GM19463 (cell line): ENCODE results near the gene XCL1.
A peak's percentile ranks its signal among the peaks of the same experiment; 100 is the strongest.
"Not testable (repeated sequence)": the region's sequence is repeated elsewhere in the genome, so short reads cannot be mapped to it uniquely, and the experiment has no call there.

ENCODE experiments used
- ATAC-seq: cut with Tn5 transposase; IDR thresholded peaks from one replicate; pipeline ENCODE4 v1.9.1; 2021; ENCODE audit warnings: mild to moderate bottlenecking, moderate library complexity; ENCODE audit not compliant: unreplicated experiment

Gene XCL1

DNA sequence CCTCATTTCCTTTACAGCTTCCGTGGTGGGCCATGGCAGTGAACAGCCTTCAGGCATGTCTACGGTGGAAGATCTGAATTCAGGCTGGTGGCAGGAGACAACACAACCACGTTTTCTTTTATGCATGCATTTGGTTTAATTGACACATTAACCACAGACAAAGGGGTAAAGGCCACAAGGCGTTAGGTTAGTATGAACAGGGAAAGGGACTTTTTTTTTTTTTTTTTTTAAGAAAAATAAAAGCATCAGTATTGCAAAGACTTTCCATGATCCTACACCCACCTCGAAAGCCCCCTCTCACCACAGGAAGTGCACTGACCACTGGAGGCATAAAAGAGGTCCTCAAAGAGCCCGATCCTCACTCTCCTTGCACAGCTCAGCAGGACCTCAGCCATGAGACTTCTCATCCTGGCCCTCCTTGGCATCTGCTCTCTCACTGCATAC is at the start of gene XCL1:
Gene XCL1 (plus strand): TSS at position 361 of the 444 bp plus-strand sequence. CDS start 33 bp downstream, at position 394.
- ATAC-seq, result not testable (repeated sequence)

- no peak for ATAC-seq
Observed at GRCh38 chr1:168529518-168529917, 46.9 kb upstream of the XCL1 start.

GRCh38 chr1:168531615-168532345 is 44.6 kb upstream of the XCL1 start:
- no peak for ATAC-seq

GRCh38 chr1:168535536-168535935 is 40.9 kb upstream of the XCL1 start:
- no peak for ATAC-seq

DNA sequence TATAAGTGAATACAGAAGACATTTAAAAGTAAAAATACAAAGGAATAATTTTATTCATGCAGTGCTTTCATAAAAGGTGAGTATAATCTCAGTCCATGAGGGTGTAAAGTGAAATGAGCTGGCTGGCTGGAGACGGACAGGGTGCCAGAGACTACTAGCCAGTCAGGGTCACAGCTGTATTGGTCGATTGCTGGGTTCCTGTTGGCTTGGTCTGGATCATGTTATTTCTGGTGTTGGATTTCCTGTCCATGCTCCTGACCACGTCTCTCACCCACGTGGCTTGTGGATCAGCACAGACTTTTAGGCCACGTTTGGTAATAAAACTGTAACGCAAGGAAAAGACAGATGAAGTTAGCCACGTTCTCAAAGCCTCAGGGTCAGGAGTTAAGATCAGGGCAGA is 35.6 kb upstream of the XCL1 start:
- not testable (repeated sequence) for ATAC-seq

DNA sequence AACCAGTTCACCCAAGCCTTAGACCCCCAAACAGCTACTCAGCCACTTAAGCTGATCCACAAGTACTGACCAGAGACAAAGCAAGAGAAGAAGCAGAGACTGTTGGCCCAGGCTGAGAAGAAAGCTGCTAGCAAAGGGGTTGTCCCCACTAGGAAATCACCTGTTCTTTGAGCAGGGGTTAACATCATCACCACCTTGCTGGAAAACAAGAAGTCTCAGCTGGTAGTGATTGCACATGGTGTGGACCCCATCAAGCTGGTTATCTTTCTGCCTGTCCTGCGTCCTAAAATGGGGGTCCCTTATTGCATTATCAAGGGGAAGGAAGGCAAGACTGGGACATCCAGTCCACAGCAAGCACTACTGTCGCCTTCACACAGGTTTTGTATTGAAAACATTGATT is 33.4 kb upstream of the XCL1 start:
- ATAC-seq, result not testable (repeated sequence)

DNA sequence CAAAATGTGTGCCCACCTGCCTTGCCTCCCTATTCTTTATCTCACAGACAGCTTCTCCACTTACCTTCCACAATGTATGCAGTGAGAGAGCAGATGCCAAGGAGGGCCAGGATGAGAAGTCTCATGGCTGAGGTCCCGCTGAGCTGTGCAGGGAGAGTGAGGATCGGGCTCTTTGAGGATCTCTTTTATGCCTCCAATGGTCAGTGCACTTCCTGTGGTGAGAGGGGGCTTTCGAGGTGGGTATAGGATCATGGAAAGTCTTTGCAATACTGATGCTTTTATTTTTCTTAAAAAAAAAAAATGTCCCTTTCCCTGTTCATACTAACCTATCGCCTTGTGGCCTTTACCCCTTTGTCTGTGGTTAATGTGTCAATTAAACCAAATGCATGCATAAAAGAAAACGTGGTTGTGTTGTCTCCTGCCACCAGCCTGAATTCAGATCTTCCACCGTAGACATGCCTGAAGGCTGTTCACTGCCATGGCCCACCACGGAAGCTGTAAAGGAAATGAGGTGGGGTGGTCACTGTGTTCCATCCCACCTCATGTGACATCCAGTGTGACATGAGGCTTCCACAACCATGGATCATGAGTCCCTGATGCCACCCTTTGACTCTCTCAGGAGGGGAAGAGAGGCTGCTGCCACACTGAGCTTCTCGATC is 32.4 kb upstream of the XCL1 start, which contains the start of gene XCL2:
Gene XCL2 (minus strand): TSS at position 158 of the 659 bp plus-strand sequence. CDS start 33 bp downstream, at position 125.
- not testable (repeated sequence) for ATAC-seq

- ATAC-seq, result not testable (repeated sequence)
Observed at GRCh38 chr1:168545678-168546552, 30.5 kb upstream of the XCL1 start.

DNA sequence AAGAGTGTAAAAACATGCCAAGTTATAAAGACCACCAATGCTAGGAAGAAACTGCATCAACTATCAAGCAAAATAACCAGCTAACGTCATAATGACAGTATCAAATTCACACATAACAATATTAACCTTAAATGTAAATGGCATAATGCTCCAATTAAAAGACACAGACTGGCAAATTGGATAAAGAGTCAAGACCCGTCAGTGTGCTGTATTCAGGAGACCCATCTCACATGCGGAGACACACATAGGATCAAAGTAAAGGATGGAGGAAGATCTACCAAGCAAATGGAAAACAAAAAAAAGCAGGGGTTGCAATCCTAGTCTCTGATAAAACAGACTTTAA is 29.9 kb upstream of the XCL1 start:
- ATAC-seq, result not testable (repeated sequence)

DNA sequence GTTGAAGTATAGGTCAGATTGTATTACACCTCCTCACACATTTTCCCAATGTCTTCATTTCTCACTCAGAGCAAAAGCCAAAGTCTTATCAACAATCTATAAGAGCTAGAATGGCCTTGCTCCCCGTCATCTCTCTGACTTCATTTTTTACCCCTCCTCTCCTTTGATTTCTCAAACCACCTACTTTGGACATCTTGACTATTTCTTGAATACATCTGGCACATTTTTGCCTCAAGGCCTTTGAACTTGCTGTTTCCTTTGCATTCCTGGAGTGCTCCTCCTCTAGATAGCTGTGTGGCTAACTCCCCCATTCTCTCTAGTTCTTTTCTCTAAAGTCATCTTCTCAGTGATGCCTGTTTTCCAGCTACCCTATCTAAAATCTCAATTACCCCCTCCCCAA is 25.4 kb upstream of the XCL1 start:
- no peak for ATAC-seq

DNA sequence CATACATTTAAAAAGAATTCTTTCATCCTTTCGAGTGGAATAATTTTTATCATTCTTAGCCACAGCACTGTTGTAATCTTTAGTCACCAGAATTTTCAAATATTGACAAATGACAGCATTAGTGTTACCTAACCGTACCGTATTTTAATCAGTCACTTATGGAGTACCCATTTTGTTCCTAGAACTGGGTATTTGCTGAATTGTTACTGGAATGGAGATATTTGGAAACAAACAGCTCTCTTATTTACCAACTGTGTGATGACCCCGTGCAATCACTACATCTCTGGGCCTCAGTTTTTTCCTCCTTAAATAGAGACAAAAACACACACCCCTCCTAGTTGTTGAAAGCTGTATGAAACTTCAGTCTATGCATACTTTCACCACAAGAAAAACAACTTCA is 24.7 kb upstream of the XCL1 start:
- ATAC-seq, result no peak

DNA sequence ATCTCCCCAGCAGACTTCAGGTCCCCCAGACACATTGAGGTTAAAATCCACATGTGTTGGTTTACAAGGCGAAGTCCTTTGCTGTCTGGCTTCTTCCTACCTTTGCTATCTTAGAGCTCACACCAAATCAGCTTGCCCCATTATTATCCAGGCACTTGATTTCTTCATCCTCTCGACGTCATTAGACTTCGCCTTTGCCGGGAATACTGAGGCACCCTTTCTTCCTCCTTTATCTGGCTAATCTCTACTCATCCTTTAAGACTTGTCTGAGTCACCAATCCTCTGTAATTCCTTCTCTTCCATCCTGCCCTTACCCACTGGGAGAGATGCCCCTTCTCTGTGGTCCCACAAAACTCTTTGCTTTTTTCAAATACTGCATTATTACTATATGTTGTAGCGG is 23.4 kb upstream of the XCL1 start:
- no peak for ATAC-seq

DNA sequence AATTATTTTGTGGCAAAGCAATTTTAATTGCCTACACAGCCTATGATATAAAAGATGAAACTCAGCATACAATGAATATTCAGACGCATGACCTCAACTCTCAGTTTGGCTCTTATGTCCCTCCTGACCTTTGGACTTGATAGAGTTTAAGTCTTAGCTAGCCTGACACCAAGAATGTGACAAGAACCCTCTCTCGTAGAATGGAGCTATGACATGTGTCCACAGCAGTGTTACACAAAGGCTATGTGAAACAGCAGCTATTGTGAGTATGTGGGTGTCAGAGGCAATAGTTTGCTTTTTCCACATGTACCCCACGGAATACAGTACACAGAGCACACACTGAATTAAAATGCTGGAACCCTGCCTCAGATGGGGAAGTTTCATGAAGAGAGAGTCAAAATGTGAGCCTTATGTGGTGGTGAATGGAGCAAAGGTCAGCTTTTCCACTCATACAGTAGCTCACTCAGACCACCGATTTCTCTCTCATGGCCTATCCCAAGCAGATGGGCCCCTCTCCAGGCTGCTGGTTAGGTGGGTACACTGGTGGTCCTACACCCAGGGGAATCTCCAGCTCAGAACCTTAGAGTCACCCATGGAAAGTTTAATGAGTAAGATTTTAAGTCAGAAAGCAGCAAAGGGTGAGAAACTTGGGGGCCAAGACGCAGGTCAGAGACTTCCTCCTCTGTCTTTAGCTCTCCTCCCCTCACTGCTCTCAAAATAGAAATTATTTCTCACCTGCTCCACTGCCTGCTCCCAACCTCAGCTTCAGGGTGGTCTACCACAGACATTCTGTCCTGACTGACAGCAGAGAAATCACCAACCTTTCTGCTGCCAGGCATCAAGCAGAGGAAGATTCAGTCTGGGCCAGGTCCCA is 22.5 kb upstream of the XCL1 start:
- peak; percentile 58 for ATAC-seq

GRCh38 chr1:168554603-168555483 is 21.6 kb upstream of the XCL1 start:
- ATAC-seq, result no peak

- ATAC-seq, result no peak
Observed at GRCh38 chr1:168555508-168556046, 20.8 kb upstream of the XCL1 start.

GRCh38 chr1:168556647-168557046 is 19.8 kb upstream of the XCL1 start:
- ATAC-seq, result no peak

- no peak for ATAC-seq
Observed at GRCh38 chr1:168560370-168560769, 16.0 kb upstream of the XCL1 start.

DNA sequence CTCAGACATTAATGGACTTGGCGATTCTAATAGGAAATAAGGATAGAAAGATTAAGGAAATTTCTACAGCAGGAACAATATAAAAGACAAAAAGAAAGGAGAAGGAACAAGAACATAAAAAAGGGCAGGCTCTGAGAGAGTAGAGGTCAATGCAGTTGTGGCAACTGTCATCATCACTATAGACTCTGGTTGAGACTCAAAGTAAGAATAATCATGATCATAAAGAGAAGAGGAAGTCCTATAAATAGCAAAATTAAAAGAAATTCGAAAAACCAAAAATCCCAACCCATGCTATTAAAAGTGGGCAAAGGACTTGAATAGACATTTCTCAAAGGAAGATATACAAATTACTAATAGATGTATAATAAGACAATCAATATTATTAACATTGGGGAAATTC is 14.4 kb upstream of the XCL1 start:
- no peak for ATAC-seq

DNA sequence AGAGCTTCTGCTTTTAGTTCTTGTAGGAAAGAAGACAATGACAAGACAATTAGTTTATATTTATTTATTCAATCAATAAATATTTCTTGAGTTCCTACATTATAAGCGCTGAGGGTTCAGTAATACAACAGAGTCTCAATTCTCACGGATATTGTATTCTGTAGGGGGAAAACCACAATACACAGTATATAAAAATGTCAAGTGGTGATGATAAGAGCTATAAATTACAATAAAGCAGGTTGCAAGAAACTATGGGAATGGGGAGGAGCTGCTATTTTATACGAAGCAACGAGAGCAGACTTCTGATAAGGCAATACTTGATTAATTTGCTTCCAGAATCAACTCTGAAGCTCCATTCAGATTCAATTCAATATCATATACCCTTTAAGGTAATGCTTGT is 10.6 kb upstream of the XCL1 start:
- no peak for ATAC-seq
